ENCODE results near the gene SH2D4B. TPM values are rescaled to one million over a fixed set of nuclear protein-coding genes. Genes with fewer than 3 reads are reported as not detected.
A peak's percentile ranks its signal among the peaks of the same experiment; 100 is the strongest.

Gene SH2D4B
- total RNA-seq, 2 experiments from 2014 or later, result 0.16 to 0.31 TPM

DNA sequence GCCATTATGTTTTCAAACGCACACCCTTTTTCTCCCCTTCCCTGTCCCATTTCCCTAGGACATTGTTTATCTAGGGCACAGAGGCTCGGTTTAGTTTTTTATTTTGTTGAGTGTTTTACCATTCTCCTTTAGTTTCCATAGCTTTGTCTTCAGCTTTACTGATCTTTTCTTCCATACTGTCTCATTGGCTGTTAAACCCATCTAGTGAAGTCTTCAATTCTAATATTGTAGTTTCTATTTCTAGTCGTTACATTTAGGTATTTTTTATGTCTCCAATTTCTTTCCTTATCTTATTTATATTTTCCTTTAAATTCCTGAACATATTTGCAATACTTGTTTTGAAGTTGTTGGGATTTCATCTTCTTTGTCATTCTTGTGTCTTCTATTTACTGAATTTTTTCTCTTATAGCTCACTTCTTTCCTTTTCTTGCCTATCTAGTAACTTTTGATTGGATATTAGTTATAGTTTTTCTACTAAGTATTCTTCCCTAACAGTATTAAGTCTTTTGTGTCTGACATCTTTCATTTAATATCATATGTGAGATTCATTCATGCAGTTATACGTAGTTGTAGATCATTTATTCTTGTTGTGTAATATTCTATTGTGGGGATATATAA, 41.0 kb upstream of the SH2D4B start:
- Histone ChIP-seq H3K9me3 (ENCODE audit: control insufficient read depth in 1 of 2, insufficient read depth in 1 of 2, low read length in 2 of 2) (no peaks in the 10 kb centered on the region), H3K4me3 (ENCODE audit: low read length) (no peak overlapping the region), H3K27me3 (ENCODE audit: control insufficient read depth in 1 of 2, insufficient read depth in 2 of 2, low read length in 2 of 2) (no peaks in the 10 kb centered on the region), H3K4me1 (ENCODE audit: insufficient read depth, low read length) (peaks cover 84% of the 10 kb centered on the region), H3K27ac (ENCODE audit: low read depth in 1 of 2, low read length in 2 of 2) (peak overlapping the region in 1 of 2 donors; percentile 49), H3K36me3 (ENCODE audit: insufficient read depth, low read length) (peaks cover 47% of the 10 kb centered on the region)
- H3K36me3 Mint-ChIP-seq (ENCODE audit: low read depth), result peaks cover 93% of the 10 kb centered on the region
- TF ChIP-seq, protein P1, sequence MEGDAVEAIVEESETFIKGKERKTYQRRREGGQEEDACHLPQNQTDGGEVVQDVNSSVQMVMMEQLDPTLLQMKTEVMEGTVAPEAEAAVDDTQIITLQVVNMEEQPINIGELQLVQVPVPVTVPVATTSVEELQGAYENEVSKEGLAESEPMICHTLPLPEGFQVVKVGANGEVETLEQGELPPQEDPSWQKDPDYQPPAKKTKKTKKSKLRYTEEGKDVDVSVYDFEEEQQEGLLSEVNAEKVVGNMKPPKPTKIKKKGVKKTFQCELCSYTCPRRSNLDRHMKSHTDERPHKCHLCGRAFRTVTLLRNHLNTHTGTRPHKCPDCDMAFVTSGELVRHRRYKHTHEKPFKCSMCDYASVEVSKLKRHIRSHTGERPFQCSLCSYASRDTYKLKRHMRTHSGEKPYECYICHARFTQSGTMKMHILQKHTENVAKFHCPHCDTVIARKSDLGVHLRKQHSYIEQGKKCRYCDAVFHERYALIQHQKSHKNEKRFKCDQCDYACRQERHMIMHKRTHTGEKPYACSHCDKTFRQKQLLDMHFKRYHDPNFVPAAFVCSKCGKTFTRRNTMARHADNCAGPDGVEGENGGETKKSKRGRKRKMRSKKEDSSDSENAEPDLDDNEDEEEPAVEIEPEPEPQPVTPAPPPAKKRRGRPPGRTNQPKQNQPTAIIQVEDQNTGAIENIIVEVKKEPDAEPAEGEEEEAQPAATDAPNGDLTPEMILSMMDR (IDR thresholded peaks at IDR 0.05), result no peak
- H3K27ac Mint-ChIP-seq, result peak overlapping the region; percentile 78
- H3K9me3 Mint-ChIP-seq, result no peaks in the 10 kb centered on the region
- DNase-seq, result no peak
- POLR2A ChIA-PET, result interaction anchor here (4.1 to 12.8 kb wide), 3 partner anchors 8 to 53 kb away, joined by 11 to 302 read pairs (median 158); no protein-coding TSS in a partner anchor
- CTCF ChIA-PET, result interaction anchor here (1.0 to 11.6 kb wide), 4 partner anchors 9 to 52 kb away, joined by 4 to 250 read pairs (median 13); no protein-coding TSS in a partner anchor
- intact Hi-C loops (cut with DNase I, micrococcal nuclease), result no loop called here
- H3K4me1 Mint-ChIP-seq (ENCODE audit: low read depth), result peaks cover 99% of the 10 kb centered on the region
- no peaks in the 10 kb centered on the region for H3K27me3 Mint-ChIP-seq
- peak overlapping the region; percentile 62 for H3K4me3 Mint-ChIP-seq
- ATAC-seq (ENCODE audit: poor library complexity), result no peak

DNA sequence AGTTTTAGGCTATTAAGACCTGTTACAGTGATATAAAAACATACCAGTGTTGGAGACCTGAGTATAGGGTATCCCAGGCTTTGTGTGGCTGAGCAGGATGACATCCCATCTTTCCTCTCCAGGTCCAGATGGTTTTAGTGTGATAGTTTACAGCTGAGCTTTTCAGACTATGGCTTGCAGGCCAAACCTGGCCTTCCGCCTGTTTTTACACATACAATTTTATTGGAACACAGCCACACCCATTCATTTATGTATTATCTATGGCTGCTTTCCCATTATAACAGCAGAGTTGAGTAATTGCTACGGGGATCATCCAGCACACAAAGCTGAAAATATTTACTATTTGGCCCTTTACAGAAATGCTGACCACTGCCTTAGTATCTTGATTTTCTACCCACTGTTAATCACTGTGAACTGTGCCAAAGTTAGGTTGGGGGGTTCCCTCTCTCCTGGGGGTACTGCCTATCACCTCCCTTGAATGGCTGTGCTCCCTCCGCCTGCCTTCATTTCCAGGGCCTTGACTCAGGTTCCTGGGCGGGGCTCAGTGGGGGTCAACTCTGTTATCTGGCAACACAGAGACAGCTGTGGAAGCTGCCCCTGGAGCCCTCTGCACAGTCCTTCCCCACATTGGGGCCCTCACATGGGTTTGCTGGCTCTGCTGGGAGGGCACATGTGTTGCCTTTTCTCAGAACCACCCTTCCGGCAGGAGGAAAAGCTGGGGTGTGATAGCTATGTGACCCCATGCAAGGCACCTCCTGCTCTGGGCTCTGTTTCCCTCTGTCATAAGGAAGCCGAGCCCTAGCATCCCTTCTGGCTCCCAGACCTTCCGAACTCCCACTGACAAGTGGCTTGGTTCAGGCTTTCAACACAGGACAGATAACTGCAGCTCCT, 40.3 kb upstream of the SH2D4B start:
- Histone ChIP-seq H3K36me3 (ENCODE audit: insufficient read depth, low read length) (peaks cover 42% of the 10 kb centered on the region), H3K9me3 (ENCODE audit: control insufficient read depth in 1 of 2, insufficient read depth in 1 of 2, low read length in 2 of 2) (no peaks in the 10 kb centered on the region), H3K27me3 (ENCODE audit: control insufficient read depth in 1 of 2, insufficient read depth in 2 of 2, low read length in 2 of 2) (no peaks in the 10 kb centered on the region), H3K27ac (ENCODE audit: low read depth in 1 of 2, low read length in 2 of 2) (peak overlapping the region; percentile 49 to 54), H3K4me3 (ENCODE audit: low read length) (peak overlapping the region; percentile 21), H3K4me1 (ENCODE audit: insufficient read depth, low read length) (peaks cover 85% of the 10 kb centered on the region)
- POLR2A ChIA-PET, result interaction anchor here (4.1 to 12.8 kb wide), 3 partner anchors 9 to 53 kb away, joined by 11 to 302 read pairs (median 158); no protein-coding TSS in a partner anchor
- Mint-ChIP-seq H3K4me3 (peak overlapping the region; percentile 62), H3K36me3 (ENCODE audit: low read depth) (peaks cover 91% of the 10 kb centered on the region), H3K27ac (peak overlapping the region; percentile 78), H3K4me1 (ENCODE audit: low read depth) (peaks cover 99% of the 10 kb centered on the region), H3K9me3 (no peaks in the 10 kb centered on the region), H3K27me3 (no peaks in the 10 kb centered on the region)
- TF ChIP-seq, protein P1 (IDR thresholded peaks at IDR 0.05), result no peak
- ATAC-seq (ENCODE audit: poor library complexity), result no peak
- intact Hi-C loops (cut with DNase I, micrococcal nuclease), result loop anchor here in 1 of 2 experiments (1.0 kb wide), 1 partner anchor 29 kb away; no protein-coding TSS in a partner anchor
- DNase-seq, result peak in 1 of 14 experiments; percentile 32
- CTCF ChIA-PET, result interaction anchor here (1.0 to 11.6 kb wide), 5 partner anchors 8 to 53 kb away, joined by 4 to 250 read pairs (median 6); no protein-coding TSS in a partner anchor

DNA sequence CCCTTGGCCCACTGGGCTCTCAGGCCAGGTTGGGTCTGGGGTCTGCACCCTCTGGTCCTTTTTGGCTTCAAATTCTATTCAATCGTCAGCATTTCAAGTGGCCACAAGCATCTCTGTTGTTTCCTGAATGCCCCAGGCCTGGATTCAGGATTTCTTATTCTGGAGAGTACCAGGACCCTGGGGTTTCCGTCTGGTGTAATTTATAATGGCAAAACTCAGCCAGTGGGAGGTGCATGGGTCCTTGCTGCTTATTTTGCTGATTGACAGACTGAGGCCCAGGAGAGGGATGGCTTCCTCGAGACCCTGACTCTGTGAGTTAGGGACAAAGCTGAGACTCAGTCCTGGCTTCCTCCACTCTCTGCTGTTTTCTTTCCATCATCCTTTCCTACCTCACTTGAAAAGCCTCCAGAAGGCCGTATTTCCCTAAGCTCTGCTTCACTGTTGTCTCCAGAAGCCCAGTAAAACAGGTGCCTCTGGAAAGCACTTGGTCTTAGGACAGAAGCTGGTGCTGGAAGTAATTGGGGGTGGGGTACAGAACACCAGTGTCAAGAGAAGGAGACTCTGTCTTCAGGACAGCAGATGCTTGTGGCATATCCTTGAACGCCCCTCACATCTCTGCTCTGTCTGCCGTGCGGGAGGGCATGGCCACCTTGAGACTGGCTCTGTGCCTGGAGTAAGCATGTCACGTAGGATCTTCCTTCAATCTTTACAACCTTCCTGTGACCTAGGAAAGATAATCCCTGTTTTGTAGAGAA, 39.4 kb upstream of the SH2D4B start:
- H3K4me3 ChIP-seq (ENCODE audit: low read length), result peak overlapping the region; percentile 21
- TF ChIP-seq, protein P1 (IDR thresholded peaks at IDR 0.05), result no peak
- H3K4me1 ChIP-seq (ENCODE audit: insufficient read depth, low read length), result peaks cover 89% of the 10 kb centered on the region
- peak overlapping the region; percentile 49 to 54 for H3K27ac ChIP-seq (ENCODE audit: low read depth in 1 of 2, low read length in 2 of 2)
- ATAC-seq (ENCODE audit: poor library complexity) (peak; percentile 3), DNase-seq (peak in 1 of 14 experiments; percentile 16)
- intact Hi-C loops (cut with DNase I, micrococcal nuclease), result loop anchor here in 1 of 2 experiments (1.0 kb wide), 1 partner anchor 30 kb away; no protein-coding TSS in a partner anchor
- ChIA-PET CTCF (interaction anchor here (0.8 to 11.6 kb wide), 5 partner anchors 7 to 54 kb away, joined by 4 to 250 read pairs (median 6); no protein-coding TSS in a partner anchor), POLR2A (interaction anchor here (1.7 to 12.8 kb wide), 4 partner anchors 10 to 93 kb away, joined by 4 to 302 read pairs (median 84); no protein-coding TSS in a partner anchor)
- no peaks in the 10 kb centered on the region for H3K27me3 ChIP-seq (ENCODE audit: control insufficient read depth in 1 of 2, insufficient read depth in 2 of 2, low read length in 2 of 2)
- no peaks in the 10 kb centered on the region for H3K9me3 ChIP-seq (ENCODE audit: control insufficient read depth in 1 of 2, insufficient read depth in 1 of 2, low read length in 2 of 2)
- Mint-ChIP-seq H3K36me3 (ENCODE audit: low read depth) (peaks cover 83% of the 10 kb centered on the region), H3K4me1 (ENCODE audit: low read depth) (peaks cover 100% of the 10 kb centered on the region), H3K27me3 (no peaks in the 10 kb centered on the region), H3K27ac (peak overlapping the region; percentile 78), H3K4me3 (peak overlapping the region; percentile 83), H3K9me3 (no peaks in the 10 kb centered on the region)
- peaks cover 42% of the 10 kb centered on the region for H3K36me3 ChIP-seq (ENCODE audit: insufficient read depth, low read length)
